ENCODE measurements around the gene PTOV1. TPM values are rescaled to one million over a fixed set of nuclear protein-coding genes. Genes with fewer than 3 reads are reported as not detected.
"Not testable (repeated sequence)": the region's sequence is repeated elsewhere in the genome, so short reads cannot be mapped to it uniquely, and the experiment has no call there.

PTOV1 gene
- total RNA-seq, 2 donors from 2014 or later: 64.6 to 78.0 TPM

DNA sequence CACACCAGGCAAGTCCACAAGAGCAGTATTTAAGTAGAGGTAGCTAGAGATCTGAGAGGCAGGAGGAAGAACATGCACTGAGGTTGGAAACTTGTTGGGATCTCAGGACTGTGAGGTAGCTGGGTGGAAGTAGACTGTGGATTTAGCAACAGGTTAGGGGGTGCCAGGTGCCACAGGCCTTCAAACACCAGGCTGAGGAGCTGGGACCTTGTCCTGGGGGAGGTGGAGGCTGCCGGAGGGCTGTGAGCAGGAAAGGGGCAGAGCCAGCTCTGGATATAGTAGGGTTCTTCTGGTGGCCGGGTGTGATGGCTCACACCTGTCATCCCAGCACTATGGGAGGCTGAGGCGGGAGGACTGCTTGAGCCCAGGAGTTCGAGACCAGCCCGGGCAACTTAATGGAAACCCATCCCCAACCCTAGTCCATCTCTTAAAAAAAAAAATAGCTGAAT lies 41.0 kb upstream of the PTOV1 start:
- peaks cover 37 to 40% of the 10 kb centered on the region in 2 donors for H3K4me1 Mint-ChIP-seq (ENCODE audit: low read depth in 2 of 2)
- H3K27me3 Mint-ChIP-seq: no peaks in the 10 kb centered on the region
- peak overlapping the region in 1 of 2 donors; percentile 26 for H3K27ac Mint-ChIP-seq
- DNase-seq (ENCODE audit: low spot score) (no peak), ATAC-seq (no peak)
- peaks cover 7% of the 10 kb centered on the region for H3K36me3 Mint-ChIP-seq
- no peaks in the 10 kb centered on the region for H3K9me3 Mint-ChIP-seq
- peak overlapping the region; percentile 89 for H3K4me3 Mint-ChIP-seq

DNA sequence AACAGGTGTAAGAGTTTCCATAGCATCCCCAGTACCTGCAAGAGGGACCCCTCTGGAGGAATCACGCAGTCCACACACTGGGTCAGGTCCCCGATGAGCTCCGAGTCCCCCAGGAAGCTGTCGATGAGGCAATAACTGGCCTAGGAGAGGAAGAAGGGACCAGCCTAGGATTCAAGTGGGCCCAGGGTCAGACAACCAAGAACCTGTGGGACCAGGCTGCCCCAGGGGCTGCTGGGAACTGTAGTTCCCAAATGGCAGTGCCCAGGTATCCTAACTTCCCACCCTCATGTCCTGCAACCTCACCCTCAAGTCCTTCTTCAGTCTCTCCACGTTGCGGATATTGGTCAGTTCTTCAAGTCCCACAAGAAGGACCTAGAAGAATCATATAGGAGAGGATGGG lies 39.6 kb upstream of the PTOV1 start:
- peaks cover 34 to 37% of the 10 kb centered on the region in 2 donors for H3K4me1 Mint-ChIP-seq (ENCODE audit: low read depth in 2 of 2)
- no peak overlapping the region for H3K27ac Mint-ChIP-seq
- no peaks in the 10 kb centered on the region for H3K9me3 Mint-ChIP-seq
- H3K36me3 Mint-ChIP-seq: peaks cover 3% of the 10 kb centered on the region
- DNase-seq (ENCODE audit: low spot score) (no peak), ATAC-seq (no peak)
- H3K4me3 Mint-ChIP-seq: no peak overlapping the region
- no peaks in the 10 kb centered on the region for H3K27me3 Mint-ChIP-seq

DNA sequence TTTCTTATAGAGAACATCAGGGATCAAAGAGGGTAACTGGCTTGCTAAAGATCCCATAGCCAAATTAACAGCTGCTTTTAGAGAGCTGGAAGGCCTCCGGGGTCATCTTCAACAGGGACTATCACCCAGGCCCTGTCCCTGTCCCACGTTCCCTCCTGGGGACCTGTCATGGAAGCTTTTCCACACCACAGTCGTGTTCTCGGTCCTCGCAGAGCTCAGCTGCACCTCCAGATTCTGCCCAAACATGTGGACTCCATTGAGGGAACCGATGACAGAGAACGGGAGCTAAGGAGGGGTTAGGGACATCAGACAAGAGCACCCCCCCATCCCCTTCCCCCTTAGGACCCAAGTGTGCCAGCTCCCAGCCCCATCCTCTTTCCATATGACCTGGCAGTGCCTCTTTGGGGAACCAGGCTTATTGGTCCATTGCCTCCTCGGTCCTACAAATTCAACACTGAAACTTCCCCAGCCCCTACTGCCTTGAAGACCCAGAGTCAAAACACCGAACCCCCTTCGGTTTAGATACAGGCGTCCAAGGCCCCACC lies 38.4 kb upstream of the PTOV1 start:
- ATAC-seq (no peak), DNase-seq (ENCODE audit: low spot score) (no peak)
- no peaks in the 10 kb centered on the region for H3K9me3 Mint-ChIP-seq
- H3K36me3 Mint-ChIP-seq: no peaks in the 10 kb centered on the region
- H3K4me1 Mint-ChIP-seq (ENCODE audit: low read depth in 2 of 2): peaks cover 34 to 38% of the 10 kb centered on the region in 2 donors
- H3K27ac Mint-ChIP-seq: peak overlapping the region; percentile 95
- H3K4me3 Mint-ChIP-seq: peak overlapping the region; percentile 96
- H3K27me3 Mint-ChIP-seq: no peaks in the 10 kb centered on the region

DNA sequence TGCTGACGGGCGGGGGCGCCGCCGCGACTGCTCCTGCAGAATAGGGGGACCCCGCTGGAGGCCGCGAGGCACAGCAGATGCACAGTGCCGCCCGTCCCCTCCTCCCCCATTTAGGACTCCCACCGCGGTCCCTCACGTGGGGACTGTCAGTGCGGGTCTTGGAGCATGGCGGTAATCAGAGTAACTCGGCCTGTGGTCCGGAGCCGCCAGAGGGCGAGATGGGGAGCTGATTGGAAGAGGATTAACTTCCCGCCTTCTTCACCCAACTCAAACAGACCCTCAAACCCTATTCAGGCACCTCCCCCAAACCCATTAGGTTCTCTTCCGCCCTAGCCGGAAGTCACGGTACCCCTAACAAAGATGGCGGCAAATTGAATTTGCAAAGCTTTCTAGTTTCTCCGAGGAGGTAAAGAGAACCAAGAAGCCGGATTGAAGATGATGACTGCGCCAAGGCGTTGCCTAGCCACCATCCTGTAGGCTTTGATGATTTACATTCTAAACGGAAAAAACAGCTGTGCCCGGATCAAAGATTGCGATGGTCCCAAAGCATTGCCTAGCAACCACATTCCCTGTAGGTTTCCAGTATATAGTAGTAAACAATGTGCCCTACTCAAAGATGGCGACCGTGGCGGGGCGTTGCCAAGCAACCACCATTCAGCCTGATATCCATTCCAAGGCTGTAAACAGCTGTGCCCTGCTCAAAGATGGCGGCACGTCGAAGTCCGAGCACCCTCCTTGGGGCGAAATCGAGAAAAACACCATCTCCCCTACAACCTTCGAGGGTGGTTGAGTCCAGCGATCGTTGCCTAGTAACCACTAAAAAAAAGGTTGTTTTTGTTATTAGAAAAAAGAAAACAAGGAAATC lies 37.7 kb upstream of the PTOV1 start, which contains the start of gene FUZ:
Gene FUZ, minus strand, starts transcription at position 296 of the 865 bp plus-strand sequence. Its CDS starts 186 bp downstream, at position 110.
- no peaks in the 10 kb centered on the region for H3K27me3 Mint-ChIP-seq
- peak within 1 kb of the TSS; percentile 96 for H3K4me3 Mint-ChIP-seq
- DNase-seq (ENCODE audit: low spot score) (peak; percentile 96), ATAC-seq (peak; percentile 85 to 88)
- H3K36me3 Mint-ChIP-seq: no peaks in the 10 kb centered on the region
- H3K9me3 Mint-ChIP-seq: no peaks in the 10 kb centered on the region
- peaks cover 30 to 36% of the 10 kb centered on the region in 2 donors for H3K4me1 Mint-ChIP-seq (ENCODE audit: low read depth in 2 of 2)
- H3K27ac Mint-ChIP-seq: peak within 1 kb of the TSS; percentile 95

DNA sequence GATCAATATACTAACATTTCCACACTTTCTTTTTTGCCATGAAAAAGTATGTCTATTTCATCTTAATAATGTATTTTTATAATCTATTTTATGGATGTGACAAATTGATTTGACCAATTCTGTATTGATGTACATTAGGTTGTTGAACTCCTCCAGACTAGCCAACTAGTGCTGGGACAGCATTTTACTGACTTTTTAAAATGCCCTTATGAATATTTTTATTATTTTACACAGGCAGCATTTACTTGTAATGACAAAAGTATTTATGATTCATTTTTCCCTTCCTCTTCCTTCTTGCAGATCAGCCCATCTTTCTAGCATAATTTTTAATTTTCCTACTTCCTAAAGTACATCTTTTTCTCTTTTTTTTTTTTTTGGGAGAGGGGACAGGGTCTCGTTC lies 36.9 kb upstream of the PTOV1 start:
- Mint-ChIP-seq H3K4me3 (peak overlapping the region; percentile 96), H3K9me3 (no peaks in the 10 kb centered on the region), H3K4me1 (ENCODE audit: low read depth in 2 of 2) (peaks cover 26 to 32% of the 10 kb centered on the region in 2 donors), H3K36me3 (no peaks in the 10 kb centered on the region), H3K27me3 (no peaks in the 10 kb centered on the region), H3K27ac (peak overlapping the region; percentile 95)
- DNase-seq (ENCODE audit: low spot score) (no peak), ATAC-seq (no peak)

DNA sequence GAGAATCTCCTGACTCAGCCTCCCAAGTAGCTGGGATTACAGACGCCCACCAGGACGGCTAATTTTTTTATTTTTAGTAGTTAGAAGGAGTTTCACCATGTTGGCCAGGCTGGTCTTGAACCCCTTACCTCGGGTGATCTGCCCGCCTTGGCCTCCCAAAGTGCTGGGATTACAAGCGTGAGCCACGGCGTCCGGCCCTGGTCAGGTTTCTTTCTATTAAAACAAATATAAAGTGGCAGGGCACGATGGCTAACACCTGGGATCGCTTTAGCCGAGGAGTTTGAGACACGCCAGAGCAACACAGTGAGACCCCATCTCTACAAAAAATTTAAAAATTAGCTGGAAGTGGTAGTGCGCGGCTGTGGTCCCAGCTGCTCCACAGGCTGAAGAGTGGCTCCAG lies 34.4 kb upstream of the PTOV1 start:
- H3K4me1 Mint-ChIP-seq (ENCODE audit: low read depth in 2 of 2): peaks cover 23 to 33% of the 10 kb centered on the region in 2 donors
- H3K9me3 Mint-ChIP-seq: no peaks in the 10 kb centered on the region
- H3K27ac Mint-ChIP-seq: no peak overlapping the region
- DNase-seq (ENCODE audit: low spot score): no peak
- no peaks in the 10 kb centered on the region for H3K36me3 Mint-ChIP-seq
- no peak for ATAC-seq
- no peaks in the 10 kb centered on the region for H3K27me3 Mint-ChIP-seq
- no peak overlapping the region for H3K4me3 Mint-ChIP-seq

DNA sequence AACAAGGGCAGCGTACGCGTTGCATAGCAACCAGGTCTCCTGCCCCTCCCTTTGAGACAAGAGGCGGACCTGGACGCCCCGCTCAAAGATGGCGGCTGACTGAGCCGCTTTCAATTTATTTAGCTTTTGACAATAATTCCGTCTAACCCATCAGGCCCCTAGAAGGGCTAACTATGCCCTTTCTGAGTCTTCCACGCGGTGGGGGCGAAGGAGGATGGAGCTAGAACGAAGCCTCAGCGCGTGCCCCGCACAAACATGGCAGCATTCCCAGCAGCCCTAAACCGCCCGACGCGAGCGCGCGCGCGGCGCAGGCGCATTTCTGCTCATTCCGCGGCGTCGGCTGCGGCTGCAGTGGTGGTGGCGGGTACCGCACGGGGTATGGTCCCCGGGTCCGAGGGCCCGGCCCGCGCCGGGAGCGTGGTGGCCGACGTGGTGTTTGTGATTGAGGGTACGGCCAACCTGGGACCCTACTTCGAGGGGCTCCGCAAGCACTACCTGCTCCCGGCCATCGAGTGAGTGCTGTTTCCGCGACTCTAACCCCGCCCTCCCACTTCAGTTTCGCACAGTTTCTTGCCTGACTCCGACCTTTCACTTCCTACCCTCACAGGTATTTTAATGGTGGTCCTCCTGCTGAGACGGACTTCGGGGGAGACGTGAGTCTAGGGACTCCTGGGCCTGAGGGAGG lies 32.9 kb upstream of the PTOV1 start, which contains the start of gene MED25:
Gene MED25, plus strand, starts transcription at position 326 of the 685 bp plus-strand sequence. Its CDS starts 53 bp downstream, at position 379.
- Mint-ChIP-seq H3K9me3 (no peaks in the 10 kb centered on the region), H3K27me3 (no peaks in the 10 kb centered on the region), H3K4me1 (ENCODE audit: low read depth in 2 of 2) (peaks cover 16 to 30% of the 10 kb centered on the region in 2 donors), H3K27ac (peak within 1 kb of the TSS; percentile 93 to 97), H3K36me3 (no peaks in the 10 kb centered on the region), H3K4me3 (peak within 1 kb of the TSS; percentile 96)
- ATAC-seq: peak; percentile 87 to 88
- peak; percentile 89 for DNase-seq (ENCODE audit: low spot score)

DNA sequence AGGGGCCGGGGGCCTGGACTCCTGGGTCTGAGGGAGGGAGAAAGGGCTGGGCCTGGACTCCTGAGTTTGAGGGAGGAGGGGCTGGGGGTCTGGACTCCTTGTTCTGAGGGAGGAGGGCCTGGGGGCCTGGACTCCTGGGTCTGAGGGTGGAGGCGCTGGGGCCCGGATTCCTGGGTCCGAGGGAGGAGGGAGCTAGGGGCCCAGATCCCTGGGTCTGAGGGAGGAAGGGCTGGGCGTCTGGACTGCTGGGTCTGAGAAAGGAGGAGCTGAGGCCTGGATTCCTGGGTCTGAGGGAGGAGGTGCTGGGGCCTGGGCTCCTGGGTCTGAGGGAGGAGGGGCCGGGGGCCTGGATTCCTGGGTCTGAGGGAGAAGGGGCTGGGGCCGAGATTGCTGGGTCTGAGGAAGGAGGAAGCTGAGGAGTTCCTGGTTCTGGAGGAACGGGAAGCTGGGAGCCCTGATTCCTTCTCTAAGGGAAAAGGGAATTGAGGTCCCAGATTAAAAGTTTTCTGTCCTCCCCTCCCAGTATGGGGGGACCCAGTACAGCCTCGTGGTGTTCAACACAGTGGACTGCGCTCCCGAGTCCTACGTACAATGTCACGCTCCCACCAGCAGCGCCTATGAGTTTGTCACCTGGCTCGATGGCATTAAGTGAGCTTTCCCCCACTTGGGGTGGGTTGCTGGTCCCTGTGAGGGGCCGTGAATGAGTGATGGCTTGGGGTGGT lies 32.1 kb upstream of the PTOV1 start:
- Mint-ChIP-seq H3K36me3 (no peaks in the 10 kb centered on the region), H3K9me3 (no peaks in the 10 kb centered on the region), H3K4me1 (ENCODE audit: low read depth in 2 of 2) (peaks cover 16 to 26% of the 10 kb centered on the region in 2 donors), H3K27ac (peak overlapping the region; percentile 93 to 97), H3K27me3 (no peaks in the 10 kb centered on the region), H3K4me3 (peak overlapping the region; percentile 96)
- ATAC-seq: no peak
- no peak for DNase-seq (ENCODE audit: low spot score)

DNA sequence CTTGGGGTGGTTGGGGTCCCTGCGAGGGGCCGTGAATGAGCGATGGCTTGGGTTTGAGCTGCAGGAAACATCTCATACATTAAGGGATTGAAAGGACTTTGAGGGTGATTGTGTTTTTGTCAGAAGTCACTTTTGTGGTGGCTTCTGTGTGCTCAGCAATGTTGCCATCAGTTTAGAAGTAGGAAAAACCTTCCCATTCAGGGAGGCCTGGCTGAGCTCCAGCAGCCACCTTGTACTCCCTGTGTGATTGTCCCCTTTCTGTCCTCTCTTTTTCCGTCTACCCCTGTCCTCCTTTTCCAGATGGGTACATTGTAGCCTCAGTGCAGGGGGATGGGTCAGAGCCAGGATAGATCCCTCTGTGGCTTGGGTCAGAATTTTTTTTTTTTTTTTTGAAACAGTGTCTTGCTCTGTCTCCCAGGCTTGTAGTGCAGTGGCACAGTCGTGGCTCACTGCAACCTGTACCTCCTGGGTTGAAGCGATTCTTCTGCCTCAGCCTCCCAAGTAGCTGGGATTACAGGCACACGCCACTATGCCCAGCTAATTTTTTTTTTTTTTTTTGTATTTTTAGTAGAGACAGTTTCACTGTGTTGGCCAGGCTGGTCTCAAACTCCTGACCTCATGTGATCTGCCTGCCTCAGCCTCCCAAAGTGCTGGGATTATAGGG lies 31.4 kb upstream of the PTOV1 start:
- ATAC-seq; DNase-seq (ENCODE audit: low spot score); H3K36me3 Mint-ChIP-seq; H3K9me3 Mint-ChIP-seq; H3K27me3 Mint-ChIP-seq: not testable (repeated sequence)
- Mint-ChIP-seq H3K4me1 (ENCODE audit: low read depth in 2 of 2) (peaks cover 16 to 19% of the 10 kb centered on the region in 2 donors), H3K27ac (peak overlapping the region; percentile 93 to 97), H3K4me3 (peak overlapping the region; percentile 96)

DNA sequence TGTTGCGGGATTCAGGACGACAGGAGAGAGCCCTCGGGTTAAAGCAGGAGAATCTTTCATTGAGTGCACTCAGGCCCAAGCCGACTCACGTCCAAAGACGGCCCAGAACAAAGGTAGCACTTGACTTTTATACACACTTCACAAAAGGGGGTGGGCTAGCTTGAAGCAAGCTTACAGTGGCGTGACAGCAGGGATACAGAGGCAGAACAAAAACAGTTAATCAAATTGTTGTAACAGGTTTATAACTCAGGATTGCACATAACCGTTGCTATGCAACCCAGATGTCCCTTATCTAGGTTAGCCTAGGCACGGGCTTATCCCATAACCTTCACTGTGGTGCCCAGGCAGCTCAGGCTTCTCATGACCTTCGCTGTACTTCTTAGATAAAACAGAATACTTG lies 30.8 kb upstream of the PTOV1 start:
- no peak overlapping the region for H3K4me3 Mint-ChIP-seq
- ATAC-seq (no peak), DNase-seq (ENCODE audit: low spot score) (no peak)
- H3K27ac Mint-ChIP-seq: peak overlapping the region in 1 of 2 donors; percentile 97
- H3K9me3 Mint-ChIP-seq: no peaks in the 10 kb centered on the region
- no peaks in the 10 kb centered on the region for H3K36me3 Mint-ChIP-seq
- peaks cover 16 to 19% of the 10 kb centered on the region in 2 donors for H3K4me1 Mint-ChIP-seq (ENCODE audit: low read depth in 2 of 2)
- H3K27me3 Mint-ChIP-seq: no peaks in the 10 kb centered on the region

DNA sequence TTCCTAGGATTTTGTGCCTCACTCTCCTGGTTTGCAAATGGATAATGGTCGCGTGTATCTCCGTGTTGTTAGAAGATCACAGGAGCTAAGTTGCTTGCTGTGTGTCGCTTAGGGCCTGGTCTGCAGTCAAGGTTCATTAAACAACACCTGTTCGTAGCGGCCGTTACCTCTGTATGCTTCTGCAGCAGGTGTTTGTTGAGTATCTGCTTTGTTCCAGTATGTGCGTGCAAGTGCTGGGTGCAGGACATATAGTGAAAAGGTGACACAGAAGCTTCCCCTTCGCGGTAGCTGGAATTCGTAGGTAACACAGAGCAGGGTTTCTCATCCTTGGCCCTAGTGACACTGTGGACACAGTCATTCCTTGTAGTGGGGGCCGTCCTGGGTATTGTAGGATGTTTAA lies 27.5 kb upstream of the PTOV1 start:
- DNase-seq (ENCODE audit: low spot score) (no peak), ATAC-seq (no peak)
- Mint-ChIP-seq H3K4me3 (no peak overlapping the region), H3K27ac (no peak overlapping the region), H3K36me3 (no peaks in the 10 kb centered on the region), H3K4me1 (ENCODE audit: low read depth in 2 of 2) (peaks cover 17 to 19% of the 10 kb centered on the region in 2 donors), H3K9me3 (no peaks in the 10 kb centered on the region), H3K27me3 (no peaks in the 10 kb centered on the region)

DNA sequence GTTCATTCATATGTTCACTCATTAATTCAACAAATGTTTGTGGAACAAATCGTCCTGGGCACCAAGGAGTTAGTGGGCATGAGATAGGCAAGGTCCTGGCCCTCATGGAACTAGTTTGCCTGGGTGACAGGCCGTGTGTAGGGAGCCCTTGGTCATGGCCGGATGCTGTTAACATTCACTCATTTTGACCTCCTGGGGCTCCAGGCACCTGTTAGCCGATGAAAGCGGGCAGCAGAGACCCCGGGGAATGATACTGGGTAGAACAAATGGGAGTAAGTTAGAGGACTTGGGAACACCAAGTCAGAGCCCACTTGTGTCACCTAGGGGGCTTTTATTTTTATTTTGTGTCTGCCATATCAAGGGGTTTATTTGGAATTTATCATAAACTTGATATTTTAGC lies 26.3 kb upstream of the PTOV1 start:
- Mint-ChIP-seq H3K9me3 (no peaks in the 10 kb centered on the region), H3K27me3 (no peaks in the 10 kb centered on the region), H3K4me3 (no peak overlapping the region), H3K36me3 (no peaks in the 10 kb centered on the region), H3K4me1 (ENCODE audit: low read depth in 2 of 2) (peaks cover 9 to 15% of the 10 kb centered on the region in 2 donors), H3K27ac (no peak overlapping the region)
- ATAC-seq (no peak), DNase-seq (ENCODE audit: low spot score) (no peak)

DNA sequence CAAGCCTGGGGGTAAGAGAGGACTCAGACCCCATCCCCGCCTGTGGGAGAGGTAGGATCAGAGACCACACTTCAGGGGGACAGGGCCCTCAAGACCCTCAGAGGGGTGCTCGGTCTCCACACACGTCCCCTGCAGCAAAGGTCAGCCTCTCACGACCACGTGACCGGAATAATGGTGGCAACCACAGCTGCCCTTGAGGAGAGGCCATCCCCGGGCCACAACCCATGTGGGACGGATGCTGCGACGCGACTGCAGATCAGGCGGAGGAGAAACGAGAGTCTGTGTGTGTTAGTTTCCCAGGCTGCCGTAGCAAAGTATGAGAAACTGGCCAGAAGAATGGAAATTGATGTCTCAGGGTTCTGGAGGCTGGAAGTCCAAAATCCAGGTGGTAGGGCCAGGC lies 23.9 kb upstream of the PTOV1 start:
- H3K4me1 Mint-ChIP-seq (ENCODE audit: low read depth in 2 of 2): peaks cover 6 to 15% of the 10 kb centered on the region in 2 donors
- no peaks in the 10 kb centered on the region for H3K27me3 Mint-ChIP-seq
- H3K9me3 Mint-ChIP-seq: no peaks in the 10 kb centered on the region
- no peaks in the 10 kb centered on the region for H3K36me3 Mint-ChIP-seq
- DNase-seq (ENCODE audit: low spot score) (no peak), ATAC-seq (no peak)
- no peak overlapping the region for H3K27ac Mint-ChIP-seq
- no peak overlapping the region for H3K4me3 Mint-ChIP-seq

Data from natural killer cell treated with Interleukin-12 subunit alpha and Interleukin-12 subunit beta and Interleukin-15 and Interleukin-18, amount 100 ng/mL, for 72 hours (primary cell).